AG09309 (cell line): ENCODE measurements around the gene PTGIS.
"Not testable (repeated sequence)": the region's sequence is repeated elsewhere in the genome, so short reads cannot be mapped to it uniquely, and the experiment has no call there.

Source experiments
- DNase-seq: peaks from one replicate; pipeline ENCODE4 v3.0.0-alpha.2; 2010; ENCODE audit warnings: low read depth
- H3K4me3 ChIP-seq: 2 replicates; pipeline ENCODE4 v1.5.1; 2011; ENCODE audit warnings: mild to moderate bottlenecking, low read depth, low read length, moderate library complexity; ENCODE audit not compliant: control insufficient read depth
- TF ChIP-seq, protein P1 (sequence below): IDR thresholded peaks from 2 replicates; pipeline ENCODE4 v1.5.1; 2011; ENCODE audit warnings: mild to moderate bottlenecking, low read depth, low read length, inconsistent platforms; ENCODE audit not compliant: insufficient read depth, control insufficient read depth; ENCODE audit errors: missing control alignments

The PTGIS gene

DNA sequence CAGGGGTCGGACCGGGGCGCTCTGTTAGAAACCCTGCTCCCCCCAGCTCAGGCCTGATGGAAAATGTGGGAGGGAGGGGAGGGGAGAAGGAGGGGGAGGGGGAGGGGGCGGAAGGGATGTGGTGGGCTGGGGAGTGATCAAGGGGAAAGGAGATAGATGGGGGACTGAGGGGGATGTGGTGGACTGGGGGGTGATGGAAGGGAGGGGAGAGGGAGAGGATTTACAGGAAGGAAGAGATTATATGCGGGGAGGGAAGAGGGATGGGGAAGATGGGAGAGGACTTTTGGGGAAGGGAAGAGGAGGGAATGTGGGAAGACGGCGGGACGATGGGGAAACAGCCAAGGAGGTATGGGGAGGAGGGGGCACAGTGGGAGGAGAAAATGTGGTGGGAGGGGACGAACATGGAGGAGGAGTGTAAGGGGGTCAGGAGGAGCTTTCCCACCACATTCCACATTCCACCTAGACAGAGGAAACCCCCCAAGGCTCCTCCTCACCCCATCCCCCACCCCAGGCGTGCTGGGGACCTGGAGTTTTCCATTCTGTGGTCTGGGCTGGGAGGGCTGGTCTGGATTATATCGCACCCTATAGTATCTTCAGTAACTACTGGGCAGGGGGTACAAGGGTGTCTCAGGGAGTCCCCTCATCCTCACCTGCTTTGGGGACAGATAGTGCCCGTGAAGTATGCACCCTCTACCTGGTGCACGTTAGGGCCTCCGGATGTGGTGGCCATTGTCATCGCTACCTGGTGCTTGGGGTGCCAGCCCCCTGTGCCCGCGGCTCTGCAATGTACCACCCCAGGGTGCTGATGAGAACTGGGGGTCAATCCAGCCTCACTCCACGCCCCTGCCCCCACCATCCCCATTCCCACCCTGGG is 578 bp upstream of the PTGIS start:
- no peak overlapping the region for H3K4me3 ChIP-seq

DNA sequence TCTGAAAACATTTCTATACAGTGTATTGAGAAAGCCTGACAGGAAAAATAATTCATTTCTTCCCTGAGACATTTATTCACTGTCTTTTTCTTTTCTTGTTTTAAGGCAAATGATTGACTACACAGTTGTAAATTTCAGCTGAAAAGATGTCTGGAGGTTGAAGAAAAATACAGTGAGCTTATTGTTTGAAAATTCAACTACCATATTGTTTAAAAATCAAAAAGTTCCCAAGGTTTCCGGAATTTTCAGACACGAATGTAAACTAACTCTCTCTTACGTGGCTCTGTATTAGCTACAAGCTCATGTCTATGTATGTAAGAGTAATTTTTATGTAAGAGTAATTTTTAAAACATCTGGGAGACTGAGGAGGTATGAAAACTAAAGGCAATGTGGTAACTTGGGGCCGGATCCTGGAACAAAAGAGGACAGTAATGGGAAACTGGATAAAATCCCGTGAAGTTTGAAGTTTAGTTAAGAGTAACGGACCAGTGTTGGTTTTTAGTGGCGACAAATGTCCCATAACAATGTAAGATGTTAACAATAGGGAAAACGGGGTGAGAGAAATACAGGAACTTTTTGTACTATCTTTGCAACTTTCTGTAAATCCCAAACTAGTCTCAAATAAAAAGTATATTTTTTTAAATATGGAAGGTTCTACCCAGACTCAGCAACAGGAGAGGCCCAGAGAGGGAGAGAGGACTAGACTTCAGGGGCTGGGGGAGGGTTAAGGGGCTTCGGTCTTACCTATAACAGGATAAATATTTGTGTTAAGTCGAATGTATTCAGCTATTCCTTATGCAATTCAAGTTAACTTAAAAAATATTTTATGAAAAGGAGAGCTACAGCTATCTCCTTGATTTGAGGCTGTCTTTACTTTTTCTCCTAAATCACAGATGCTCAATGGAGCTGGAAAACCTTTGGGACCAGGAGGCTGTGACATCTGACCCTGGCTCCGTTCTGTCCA is 1.3 kb downstream of the PTGIS start:
- DNase-seq: no peak
- H3K4me3 ChIP-seq: peak overlapping the region; percentile 44
- TF ChIP-seq, protein P1, sequence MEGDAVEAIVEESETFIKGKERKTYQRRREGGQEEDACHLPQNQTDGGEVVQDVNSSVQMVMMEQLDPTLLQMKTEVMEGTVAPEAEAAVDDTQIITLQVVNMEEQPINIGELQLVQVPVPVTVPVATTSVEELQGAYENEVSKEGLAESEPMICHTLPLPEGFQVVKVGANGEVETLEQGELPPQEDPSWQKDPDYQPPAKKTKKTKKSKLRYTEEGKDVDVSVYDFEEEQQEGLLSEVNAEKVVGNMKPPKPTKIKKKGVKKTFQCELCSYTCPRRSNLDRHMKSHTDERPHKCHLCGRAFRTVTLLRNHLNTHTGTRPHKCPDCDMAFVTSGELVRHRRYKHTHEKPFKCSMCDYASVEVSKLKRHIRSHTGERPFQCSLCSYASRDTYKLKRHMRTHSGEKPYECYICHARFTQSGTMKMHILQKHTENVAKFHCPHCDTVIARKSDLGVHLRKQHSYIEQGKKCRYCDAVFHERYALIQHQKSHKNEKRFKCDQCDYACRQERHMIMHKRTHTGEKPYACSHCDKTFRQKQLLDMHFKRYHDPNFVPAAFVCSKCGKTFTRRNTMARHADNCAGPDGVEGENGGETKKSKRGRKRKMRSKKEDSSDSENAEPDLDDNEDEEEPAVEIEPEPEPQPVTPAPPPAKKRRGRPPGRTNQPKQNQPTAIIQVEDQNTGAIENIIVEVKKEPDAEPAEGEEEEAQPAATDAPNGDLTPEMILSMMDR: no peak

More for the DNA sequence above, 578 bp upstream of the PTGIS start:
- TF ChIP-seq, protein P1: no peak
- DNase-seq: no peak

DNA sequence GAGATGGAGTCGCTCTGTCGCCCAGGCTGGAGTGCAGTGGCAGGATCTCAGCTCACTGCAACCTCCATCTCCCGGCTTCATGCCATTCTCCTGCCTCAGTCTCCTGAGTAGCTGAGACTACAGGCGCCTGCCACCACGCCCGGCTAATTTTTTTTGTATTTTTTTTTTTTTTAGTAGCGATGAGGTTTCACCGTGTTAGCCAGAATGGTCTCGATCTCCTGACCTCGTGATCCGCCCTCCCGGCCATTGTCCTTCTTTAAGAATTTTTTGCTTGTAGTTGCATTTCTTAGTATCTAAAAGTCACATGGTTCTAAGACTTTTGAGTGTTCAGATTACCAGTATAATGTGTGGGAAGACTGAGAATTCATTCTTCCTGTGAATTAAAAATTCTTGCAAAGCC is 2.9 kb downstream of the PTGIS start:
- H3K4me3 ChIP-seq: not testable (repeated sequence)

DNA sequence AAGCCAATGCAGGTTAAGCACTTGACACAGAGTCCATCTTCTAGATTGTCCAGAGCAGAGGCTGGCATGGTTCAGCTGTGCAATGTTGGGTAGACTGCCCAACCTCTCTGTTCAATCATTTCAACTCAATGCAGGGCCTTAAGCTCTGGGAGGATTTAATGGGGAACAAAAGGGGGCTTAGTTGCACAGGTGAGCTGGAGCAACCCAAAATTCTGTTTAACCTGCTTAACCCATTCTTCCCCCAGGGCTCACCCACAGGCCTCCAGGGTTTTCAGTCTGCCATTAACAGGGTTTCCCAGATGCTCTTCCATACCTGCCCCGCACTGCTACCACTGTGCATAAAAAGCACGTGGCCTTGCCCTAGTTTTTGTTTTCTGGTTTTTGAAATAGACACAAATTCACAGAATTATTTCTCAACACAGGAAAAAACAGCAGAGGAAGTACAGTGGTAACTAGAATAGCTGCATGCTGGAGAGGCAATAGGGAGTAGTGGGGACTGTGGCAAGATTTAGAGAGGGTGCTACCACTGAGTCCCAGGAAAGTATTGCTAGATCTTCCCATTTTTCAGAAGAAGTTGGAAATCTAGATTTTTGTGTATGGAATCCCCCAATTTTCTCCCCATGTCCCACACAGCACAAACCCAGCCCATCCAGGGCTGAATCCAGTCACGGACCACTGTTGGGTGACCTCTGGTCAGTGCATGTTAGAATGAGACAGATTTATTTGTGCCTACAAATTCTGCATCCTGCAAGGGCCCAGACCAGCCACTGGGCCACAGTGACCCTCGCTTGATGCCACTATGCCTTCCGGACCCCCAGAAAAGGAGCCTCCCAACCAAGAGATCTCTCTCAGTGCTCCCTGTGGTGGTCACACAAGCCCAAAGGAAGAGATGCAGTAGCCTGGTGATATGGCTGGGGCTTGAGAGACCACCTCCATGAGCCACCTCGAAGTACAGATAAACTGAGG is 4.6 kb downstream of the PTGIS start:
- no peak overlapping the region for H3K4me3 ChIP-seq
- no peak for DNase-seq
- TF ChIP-seq, protein P1: no peak

More for the DNA sequence above, 2.9 kb downstream of the PTGIS start:
- DNase-seq: not testable (repeated sequence)

DNA sequence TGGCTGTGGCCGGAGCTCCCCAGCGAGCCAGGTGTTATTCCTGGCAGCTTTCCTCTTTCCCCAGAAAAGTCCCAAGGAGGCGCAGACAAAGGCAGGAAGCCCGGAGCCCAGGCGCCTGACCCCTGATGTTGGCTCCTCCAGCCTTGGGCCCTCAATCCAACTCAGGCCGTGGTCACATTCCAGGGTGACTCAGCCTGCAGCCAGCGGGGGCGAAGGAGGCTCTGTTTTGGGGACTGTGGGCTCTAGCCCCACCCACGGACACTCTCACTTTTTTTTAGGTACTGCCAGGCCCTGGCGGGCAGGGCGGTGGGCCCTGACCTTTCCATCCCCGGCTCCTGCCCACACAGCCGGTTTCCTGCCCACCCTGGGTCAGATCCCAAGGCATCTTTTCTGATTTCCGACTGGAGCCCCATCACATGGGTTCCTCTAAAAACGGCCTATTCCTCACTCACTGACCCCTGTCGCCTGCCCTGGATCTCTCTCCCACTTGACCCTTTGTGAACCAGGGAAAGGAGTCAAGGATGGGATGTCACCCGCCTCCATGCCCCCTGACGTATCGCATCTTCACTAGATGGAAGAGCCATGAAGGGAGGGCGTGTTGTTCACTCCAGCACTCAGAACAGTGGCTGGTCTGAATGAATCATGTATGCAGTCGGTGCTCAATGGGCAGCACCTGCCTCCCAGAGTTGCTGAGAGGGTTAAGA is 5.5 kb downstream of the PTGIS start:
- DNase-seq: no peak
- TF ChIP-seq, protein P1: no peak
- H3K4me3 ChIP-seq: no peak overlapping the region

DNA sequence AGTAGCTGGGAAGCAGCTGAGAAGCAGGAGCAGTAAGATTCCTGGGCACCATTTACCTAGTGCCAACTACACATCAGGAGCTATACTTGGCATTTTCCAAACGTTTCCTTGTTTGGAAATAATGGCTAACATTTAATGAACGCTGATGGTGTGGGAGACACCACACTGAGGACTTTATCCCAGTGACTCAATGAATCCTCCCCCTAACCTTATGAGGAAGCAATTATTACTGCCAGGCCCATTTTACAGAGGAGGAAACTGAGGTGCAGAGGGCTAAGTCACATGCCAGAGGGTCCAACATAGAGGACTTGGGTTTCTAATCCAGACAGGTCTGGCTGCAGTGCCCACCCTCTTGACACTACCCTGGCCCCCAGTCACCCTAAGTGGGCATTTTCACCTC is 6.1 kb downstream of the PTGIS start:
- DNase-seq: no peak
- no peak overlapping the region for H3K4me3 ChIP-seq

More for the DNA sequence above, 6.1 kb downstream of the PTGIS start:
- TF ChIP-seq, protein P1: no peak
